ENCODE results near the gene ACAD8.
"Not testable (repeated sequence)": the region's sequence is repeated elsewhere in the genome, so short reads cannot be mapped to it uniquely, and the experiment has no call there.

Gene ACAD8

GRCh38 chr11:134240592-134240991 lies 12.8 kb upstream of the ACAD8 start:
- no peak for DNase-seq

GRCh38 chr11:134242376-134242775 lies 11.0 kb upstream of the ACAD8 start:
- no peak for DNase-seq

GRCh38 chr11:134243913-134244312 lies 9.5 kb upstream of the ACAD8 start:
- no peak for DNase-seq

GRCh38 chr11:134244593-134244992 lies 8.8 kb upstream of the ACAD8 start:
- DNase-seq, result no peak

GRCh38 chr11:134245434-134245833 lies 7.9 kb upstream of the ACAD8 start:
- DNase-seq, result no peak

- DNase-seq, result no peak
Measured at GRCh38 chr11:134246100-134246499, 7.3 kb upstream of the ACAD8 start.

GRCh38 chr11:134246678-134247077 lies 6.7 kb upstream of the ACAD8 start:
- DNase-seq, result no peak

GRCh38 chr11:134248910-134249480 lies 4.4 kb upstream of the ACAD8 start:
- DNase-seq, result no peak

- DNase-seq, result no peak
Measured at GRCh38 chr11:134250246-134250645, 3.1 kb upstream of the ACAD8 start.

- DNase-seq, result no peak
Measured at GRCh38 chr11:134250675-134251074, 2.7 kb upstream of the ACAD8 start.

- no peak for DNase-seq
Measured at GRCh38 chr11:134252346-134253187, 801 bp upstream of the ACAD8 start.

- no peak for DNase-seq
Measured at GRCh38 chr11:134254433-134255183, 1.2 kb downstream of the ACAD8 start.

- DNase-seq, result not testable (repeated sequence)
Measured at GRCh38 chr11:134255184-134255561, 1.8 kb downstream of the ACAD8 start.

GRCh38 chr11:134257101-134257500 lies 3.7 kb downstream of the ACAD8 start:
- no peak for DNase-seq

- no peak for DNase-seq
Measured at GRCh38 chr11:134258577-134258976, 5.2 kb downstream of the ACAD8 start.

GRCh38 chr11:134260503-134260902 lies 7.1 kb downstream of the ACAD8 start:
- DNase-seq, result no peak

GRCh38 chr11:134260983-134261382 lies 7.6 kb downstream of the ACAD8 start:
- no peak for DNase-seq

GRCh38 chr11:134261626-134262488 lies 8.5 kb downstream of the ACAD8 start:
- DNase-seq, result no peak

- no peak for DNase-seq
Measured at GRCh38 chr11:134264966-134265764, 11.8 kb downstream of the ACAD8 start.

- DNase-seq, result no peak
Measured at GRCh38 chr11:134266440-134266839, 13.1 kb downstream of the ACAD8 start.

GRCh38 chr11:134266841-134267251 lies 13.5 kb downstream of the ACAD8 start:
- no peak for DNase-seq

GRCh38 chr11:134267461-134267860 lies 14.1 kb downstream of the ACAD8 start:
- no peak for DNase-seq

All from NCI-H510A (cell line).